GM18507 (cell line): ENCODE results near the gene TPBGL.

Experiments
- DNase-seq: peaks from one replicate; pipeline ENCODE4 v3.0.0; 2011; ENCODE audit warnings: low read depth; ENCODE audit not compliant: insufficient read length; ENCODE audit errors: extremely low spot score
- FAIRE-seq: peaks from 2 replicates; lab custom pipeline; 2011; peaks lifted over from hg19 to GRCh38; lab: Jason Lieb, UNC

Gene TPBGL

GRCh38 chr11:75244052-75244814 lies 3.7 kb downstream of the TPBGL start:
- DNase-seq = no peak
- FAIRE-seq = no peak

GRCh38 chr11:75245356-75246005 lies 4.9 kb downstream of the TPBGL start:
- DNase-seq (no peak), FAIRE-seq (no peak)

- no peak for DNase-seq
- no peak for FAIRE-seq
Measured at GRCh38 chr11:75246006-75246670, 5.6 kb downstream of the TPBGL start.

DNA sequence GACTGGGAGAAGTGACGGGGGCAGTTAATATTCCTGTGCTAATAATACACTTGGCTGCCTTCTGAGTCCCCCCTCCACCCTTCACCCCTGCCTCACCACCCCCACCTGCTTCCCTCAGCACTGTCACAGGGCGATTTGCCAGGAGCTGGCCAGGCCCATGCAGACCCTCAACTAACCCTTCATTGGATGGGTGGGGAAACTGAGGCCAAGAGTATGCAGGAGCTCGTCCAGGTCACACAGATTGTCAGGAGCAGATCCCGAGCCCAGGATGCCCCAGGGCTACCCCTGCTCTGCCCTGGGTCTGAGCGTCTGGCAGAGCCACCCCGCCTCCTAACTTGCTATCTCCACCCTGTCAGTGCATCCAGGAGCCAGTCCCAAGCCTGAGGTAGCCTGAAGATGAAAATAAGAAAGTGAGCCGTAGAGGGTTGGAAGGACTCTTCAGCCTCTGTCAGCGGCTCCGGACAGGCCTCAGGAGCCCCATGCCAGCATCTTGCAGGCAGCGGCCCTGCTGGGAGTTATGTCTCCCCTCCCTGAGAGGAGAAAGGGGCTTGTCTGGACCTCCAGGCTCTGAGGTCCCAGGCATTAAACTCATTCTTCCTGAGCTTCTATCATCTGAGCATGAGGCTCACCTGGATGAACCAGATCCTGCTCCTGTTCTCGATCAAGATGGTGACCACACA lies 6.2 kb downstream of the TPBGL start:
- FAIRE-seq = no peak
- no peak for DNase-seq

GRCh38 chr11:75248924-75249256 lies 8.3 kb downstream of the TPBGL start:
- no peak for DNase-seq
- FAIRE-seq = no peak

GRCh38 chr11:75249704-75250103 lies 9.1 kb downstream of the TPBGL start:
- DNase-seq (no peak), FAIRE-seq (no peak)

DNA sequence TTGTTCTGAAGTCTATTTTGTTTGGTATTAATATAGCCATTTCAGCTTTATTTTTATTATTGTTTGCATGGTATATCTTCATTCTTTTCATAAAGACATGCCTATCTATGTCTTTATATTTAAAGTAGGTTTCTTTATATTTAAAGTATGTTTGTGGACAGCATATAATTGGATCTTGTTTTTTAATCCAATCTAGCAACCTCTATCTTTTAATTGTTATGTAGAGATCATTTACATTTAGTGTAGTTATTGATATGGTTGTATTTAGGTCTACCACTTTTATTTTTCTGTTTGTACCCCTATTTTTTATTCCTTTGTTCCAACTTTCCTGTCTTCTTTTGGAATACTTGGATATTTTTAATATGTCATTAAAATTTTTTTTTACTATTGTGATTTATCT lies 13.8 kb downstream of the TPBGL start:
- no peak for DNase-seq
- no peak for FAIRE-seq

GRCh38 chr11:75260396-75261170 lies 20.0 kb downstream of the TPBGL start:
- DNase-seq (no peak), FAIRE-seq (no peak)

DNA sequence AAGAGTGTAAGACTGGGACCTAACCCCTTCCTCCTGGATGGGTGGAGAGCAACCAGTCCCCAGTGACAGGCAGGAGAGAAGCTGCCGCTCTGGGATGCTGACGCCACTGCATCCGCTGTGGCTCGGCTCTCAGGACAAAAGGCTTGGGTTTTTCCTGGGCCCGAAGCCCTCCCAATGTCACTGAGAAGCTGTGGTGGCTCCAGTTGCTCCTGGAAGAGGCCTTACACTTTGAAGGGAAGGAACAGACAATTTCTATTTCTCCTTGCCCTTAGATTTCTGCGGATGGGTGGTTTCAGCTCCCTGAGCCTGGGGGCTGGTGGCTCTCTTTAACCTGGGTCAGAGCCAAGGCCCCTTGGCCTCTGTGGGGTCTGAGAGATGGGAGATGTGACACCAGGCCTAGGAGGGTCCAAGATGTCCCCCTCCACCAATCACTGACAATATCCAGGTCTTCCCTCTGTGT lies 21.4 kb downstream of the TPBGL start:
- DNase-seq = no peak

DNA sequence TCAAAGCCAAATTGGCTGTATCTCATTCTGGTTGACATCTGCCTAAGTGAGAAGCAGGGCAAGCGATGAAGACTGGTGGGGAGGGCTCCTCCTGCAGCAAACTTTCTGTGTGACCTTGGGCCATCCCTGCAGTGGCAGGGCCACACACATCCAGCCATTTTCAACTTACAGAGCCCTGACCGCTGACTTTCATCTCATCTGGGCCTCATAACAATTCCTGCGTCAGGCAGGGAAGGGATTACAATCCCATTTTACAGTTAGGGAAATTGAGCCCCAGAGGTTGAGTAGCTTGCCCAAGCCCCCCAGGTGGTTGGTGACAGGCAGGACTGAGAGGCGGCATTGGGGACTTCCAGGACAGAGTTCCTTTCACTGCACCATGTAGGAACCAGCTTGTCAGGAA lies 21.9 kb downstream of the TPBGL start:
- no peak for DNase-seq
- no peak for FAIRE-seq

More for the DNA sequence above, 21.4 kb downstream of the TPBGL start:
- no peak for FAIRE-seq

GRCh38 chr11:75262961-75263852 lies 22.6 kb downstream of the TPBGL start:
- FAIRE-seq = no peak
- DNase-seq = no peak

GRCh38 chr11:75263944-75264349 lies 23.4 kb downstream of the TPBGL start:
- FAIRE-seq = no peak
- no peak for DNase-seq

DNA sequence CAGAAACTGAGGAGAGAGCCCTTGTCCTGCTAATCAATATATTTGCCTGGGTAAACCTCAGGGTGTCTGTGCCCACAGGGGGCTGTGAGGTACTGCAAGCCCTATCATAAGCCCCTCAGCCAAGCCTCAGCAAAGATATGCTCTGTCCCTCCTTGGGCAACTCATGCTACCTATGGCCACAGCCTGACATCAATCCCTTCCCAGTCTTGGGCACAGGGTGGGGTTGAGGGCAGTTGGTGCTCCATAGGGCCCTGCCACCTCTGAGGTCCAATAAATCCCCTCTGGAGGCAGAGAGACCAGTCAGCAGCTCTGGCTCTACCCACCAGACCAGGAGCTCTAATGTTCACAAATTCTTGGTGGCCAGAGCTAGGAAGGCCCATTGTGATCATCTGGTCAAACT lies 23.8 kb downstream of the TPBGL start:
- no peak for DNase-seq
- no peak for FAIRE-seq

DNA sequence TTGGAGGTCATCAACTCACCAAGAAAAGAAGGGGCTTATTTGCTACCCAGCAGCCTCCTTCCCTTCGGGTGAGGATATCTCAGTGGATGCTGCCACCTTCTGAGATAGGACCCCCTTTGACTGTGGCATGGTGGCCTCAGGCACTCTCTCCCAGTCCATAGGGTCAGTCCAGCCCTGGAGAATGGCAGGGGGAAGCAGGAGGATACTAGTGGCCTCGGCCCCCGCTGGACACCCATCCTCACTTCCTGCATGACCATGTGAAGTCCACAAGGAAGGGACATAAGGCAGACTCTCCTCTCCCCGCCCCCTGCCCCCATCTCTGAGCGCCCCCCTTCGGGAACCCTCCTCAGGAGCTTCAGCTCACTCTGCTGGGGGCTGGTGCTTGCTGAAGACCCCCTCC lies 24.4 kb downstream of the TPBGL start:
- FAIRE-seq (no peak), DNase-seq (no peak)

DNA sequence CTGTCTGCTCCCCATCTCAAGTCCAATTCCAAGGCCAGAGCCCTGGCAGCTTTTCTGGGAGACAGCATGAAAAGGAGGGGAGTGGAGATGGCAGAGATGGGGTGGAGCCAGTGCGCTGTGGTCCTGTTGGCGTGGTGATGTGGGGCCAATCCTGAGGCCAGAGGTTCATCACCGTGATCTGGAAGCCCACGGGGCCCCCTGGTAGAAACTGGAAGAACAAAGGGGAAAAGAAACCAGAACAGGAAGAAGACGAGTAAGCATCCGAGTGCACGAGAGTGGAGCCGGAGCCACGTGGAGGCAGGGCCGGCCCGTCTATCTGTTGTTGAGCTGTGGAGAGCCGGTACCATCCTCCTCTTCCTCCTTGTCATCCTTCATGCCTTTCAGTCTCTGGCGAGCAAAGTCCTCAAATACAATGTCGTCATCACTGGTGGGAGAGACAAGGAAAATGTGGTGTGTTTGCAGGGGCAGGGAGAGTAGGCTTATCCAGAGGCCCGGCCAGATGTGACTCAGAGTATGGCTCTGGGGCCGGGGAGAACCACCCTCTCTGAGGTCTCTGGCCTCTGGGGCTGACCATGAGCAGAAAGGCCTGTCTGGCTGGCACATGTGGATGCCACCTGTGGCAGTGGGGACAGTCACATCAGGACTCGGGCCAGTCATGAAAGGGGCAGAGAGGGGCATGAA lies 25.4 kb downstream of the TPBGL start:
- FAIRE-seq (no peak), DNase-seq (no peak)

DNA sequence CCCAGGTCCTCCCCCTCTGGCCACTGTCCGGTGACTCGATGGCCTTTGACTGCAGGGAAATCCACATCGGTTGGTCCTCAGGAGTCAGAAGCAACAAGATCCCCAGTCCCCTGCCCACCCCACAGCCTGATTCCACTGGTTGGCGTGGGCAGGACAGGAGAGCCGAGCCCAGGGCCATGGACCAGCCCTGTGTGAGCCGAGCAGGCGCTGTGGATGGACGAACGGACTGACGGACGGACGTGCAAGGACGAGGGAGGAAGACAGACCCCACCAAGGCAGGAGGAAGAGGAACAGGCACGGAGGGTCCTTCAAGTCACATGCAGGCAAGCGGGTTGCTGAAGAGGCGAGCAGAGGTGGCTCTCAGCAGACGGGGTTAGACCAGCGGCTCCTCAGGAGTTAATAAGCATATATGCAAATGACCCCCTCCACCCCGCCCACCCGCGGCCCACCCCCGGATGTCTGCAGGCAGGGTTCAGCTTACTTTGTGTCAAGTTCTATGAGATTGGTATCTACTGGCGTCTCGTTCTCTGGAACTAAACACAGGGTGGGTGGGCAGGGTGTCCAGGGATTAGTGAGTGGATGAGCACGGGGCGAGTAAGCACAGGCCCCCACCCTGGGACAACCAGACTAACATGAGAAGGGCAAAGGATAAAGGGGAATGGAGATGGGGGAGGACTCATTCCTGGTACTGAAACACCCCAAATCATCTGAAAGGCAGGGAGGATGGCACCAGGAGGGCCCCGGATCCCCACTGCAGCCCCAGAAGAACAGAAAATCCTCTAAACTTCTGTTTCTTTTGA lies 26.8 kb downstream of the TPBGL start:
- no peak for DNase-seq
- no peak for FAIRE-seq

GRCh38 chr11:75268626-75269366 lies 28.2 kb downstream of the TPBGL start:
- FAIRE-seq = no peak
- no peak for DNase-seq
